ENCODE measurements around the gene ALPG.
"Not testable (repeated sequence)": the region's sequence is repeated elsewhere in the genome, so short reads cannot be mapped to it uniquely, and the experiment has no call there.

The ALPG gene

DNA sequence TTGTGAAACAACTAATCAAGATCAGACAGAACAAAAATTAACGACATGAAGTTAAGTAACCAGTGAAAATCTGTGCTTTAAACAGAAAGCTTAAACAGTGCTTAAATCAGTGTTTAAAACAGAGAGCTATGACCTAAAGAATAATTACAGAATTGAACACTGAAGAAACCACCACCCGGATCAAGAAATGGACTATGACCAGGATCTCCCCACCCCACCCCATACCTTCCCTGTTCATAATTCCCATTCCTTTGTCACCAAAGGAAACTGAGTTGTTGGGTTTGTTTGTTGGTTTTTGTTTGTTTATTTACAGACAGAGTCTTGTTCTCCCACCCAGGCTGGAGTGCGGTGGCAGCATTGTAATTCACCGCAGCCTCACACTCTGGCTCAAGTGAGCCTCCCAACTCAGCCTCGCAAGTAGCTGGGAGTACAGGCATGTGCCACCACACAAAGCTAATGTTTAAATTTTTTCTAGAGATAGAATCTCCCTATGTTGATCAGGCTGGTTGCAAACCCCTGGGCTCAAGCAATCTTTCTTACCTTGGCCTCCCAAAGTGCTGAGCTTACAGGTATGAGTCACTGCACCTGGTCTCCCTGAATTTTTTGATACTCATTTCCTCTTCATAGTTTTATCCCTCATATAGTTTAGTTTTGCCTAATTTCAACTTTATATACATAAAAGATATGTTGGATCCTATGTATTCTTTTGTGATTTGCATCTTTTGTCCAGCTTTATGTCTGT lies 8.2 kb upstream of the ALPG start:
- no peak for DNase-seq

- DNase-seq: no peak
These were observed 6.2 kb upstream of the ALPG start for GRCh38 chr2:232400256-232401015.

DNA sequence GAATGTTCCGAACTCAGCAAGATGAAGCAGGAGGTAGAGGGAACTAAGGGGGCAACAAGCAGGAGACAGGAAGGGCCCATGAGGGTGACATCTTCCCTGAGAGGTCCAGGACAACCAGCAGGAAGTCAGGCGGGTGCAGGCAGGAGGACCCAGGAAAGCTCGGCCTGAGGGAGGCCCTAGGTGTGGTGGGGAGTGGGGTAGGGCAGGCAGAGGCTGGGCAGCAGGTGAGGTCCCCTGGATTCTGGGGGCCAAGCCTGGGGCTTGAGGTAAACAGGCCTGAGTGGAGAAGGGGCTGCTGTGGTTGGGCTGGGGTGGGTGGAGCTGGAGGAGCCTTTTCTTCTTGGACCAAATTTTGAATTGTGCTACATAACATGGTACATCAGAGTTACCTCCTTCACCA lies 4.1 kb upstream of the ALPG start:
- no peak for DNase-seq

DNA sequence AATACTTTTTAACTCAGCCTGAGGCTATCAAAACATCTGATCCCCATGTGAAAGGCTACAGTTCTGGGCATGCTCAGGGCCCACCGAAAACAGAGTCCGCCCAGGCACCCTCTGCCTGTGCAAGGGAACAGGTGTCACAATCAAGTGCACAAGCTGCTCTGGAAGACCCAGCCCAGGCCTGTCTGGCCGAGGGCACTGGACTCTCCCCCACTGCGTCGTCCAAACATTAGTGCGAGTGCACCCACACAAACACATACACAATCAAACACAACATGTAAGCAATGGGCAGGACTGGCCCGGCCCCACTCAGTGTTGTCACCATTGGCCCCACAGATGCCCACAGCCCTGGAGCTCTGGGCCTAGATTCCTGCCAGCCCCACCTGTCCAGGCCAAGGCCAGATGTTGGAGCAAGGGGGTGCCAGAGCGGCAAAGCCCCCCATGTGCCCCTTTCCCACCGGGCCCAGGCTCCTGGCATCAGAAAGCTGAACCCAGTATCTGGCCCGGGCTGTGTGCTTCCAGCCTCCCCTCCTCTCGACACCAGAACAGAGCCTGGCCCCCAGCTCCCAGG lies 617 bp upstream of the ALPG start:
- DNase-seq: no peak

DNA sequence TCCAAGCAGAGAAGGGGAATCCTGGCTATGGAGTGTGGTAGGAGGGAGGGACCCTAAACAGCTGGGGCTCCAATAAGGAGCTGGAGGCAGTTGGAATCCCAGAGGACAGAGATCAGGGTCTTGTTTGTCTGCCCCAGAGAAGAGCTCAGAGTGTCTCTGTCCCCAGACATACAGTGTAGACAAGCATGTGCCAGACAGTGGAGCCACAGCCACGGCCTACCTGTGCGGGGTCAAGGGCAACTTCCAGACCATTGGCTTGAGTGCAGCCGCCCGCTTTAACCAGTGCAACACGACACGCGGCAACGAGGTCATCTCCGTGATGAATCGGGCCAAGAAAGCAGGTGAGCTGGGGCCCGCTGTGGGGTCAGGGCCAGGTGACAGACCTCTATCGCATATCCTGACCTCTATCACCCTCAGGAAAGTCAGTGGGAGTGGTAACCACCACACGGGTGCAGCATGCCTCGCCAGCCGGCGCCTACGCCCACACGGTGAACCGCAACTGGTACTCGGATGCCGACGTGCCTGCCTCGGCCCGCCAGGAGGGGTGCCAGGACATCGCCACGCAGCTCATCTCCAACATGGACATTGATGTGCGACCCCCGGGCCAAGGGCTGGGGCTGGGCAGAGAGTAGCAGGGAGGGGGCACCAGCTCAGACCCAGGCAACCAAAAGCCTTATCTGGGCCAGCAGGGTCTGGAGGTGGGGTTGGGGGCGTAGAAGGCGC lies 945 bp downstream of the ALPG start:
- DNase-seq: not testable (repeated sequence)

GRCh38 chr2:232408269-232408668 lies 1.6 kb downstream of the ALPG start:
- not testable (repeated sequence) for DNase-seq

GRCh38 chr2:232409617-232410016 lies 3.0 kb downstream of the ALPG start:
- not testable (repeated sequence) for DNase-seq

DNA sequence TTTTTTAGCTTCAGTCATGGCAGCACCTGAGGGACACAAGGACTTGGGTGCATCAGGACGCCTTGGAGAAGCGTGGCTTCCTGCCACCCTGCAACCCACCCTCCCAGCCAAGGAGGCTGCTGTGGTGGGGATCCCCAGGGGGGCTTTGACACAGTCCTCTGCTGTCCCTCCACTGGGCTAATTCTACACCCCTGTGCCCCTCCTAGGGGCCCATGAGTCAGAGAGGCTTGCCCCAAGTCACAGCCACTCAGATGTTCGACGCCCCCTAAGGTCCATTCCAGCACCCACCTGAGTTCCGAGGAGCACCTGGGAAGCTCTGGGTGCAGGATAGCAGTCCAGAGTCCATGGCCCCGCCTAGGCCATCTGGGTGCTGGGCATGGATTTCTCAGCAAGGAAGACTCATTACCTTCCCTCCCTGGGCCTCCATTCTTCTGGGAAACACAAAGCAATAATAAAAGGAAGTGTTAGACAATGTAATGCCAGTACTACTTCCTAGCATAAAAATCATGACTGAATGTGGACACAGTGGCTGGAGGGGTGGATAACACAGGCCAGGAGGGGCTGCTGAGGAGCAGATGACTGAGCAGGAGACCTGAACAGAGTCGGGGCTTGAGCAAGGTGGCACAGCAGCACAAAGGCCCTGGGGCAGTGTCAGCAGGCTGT lies 3.7 kb downstream of the ALPG start:
- no peak for DNase-seq

GRCh38 chr2:232411901-232412629 lies 5.4 kb downstream of the ALPG start:
- DNase-seq: no peak

GRCh38 chr2:232412986-232413385 lies 6.3 kb downstream of the ALPG start:
- no peak for DNase-seq

DNA sequence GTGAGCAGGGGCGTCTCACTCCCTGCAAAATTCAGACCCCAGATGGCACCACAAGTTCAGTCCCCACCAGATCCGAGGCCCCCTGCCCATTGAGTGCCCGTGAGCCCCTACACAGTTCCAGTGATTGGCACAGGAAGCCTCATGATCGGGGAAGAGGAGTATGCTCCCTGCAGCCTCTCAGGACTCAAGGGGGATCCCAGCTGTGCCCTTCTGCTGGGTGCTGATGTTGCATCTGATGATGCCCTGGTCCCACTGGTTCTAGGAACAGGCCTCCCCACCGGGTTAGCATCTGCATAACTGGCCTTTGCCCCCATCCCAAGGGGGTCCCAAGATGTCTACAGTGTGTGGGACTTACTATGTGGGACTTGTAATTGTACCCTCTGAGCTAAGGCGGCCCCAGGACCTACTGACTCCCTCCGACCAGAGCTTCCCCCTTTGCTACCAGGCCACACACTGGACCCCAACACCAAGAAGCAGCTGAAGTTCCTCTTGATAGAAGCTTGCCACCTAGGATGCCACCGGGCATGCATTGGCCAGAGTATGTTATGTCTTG lies 8.6 kb downstream of the ALPG start:
- DNase-seq: no peak

DNA sequence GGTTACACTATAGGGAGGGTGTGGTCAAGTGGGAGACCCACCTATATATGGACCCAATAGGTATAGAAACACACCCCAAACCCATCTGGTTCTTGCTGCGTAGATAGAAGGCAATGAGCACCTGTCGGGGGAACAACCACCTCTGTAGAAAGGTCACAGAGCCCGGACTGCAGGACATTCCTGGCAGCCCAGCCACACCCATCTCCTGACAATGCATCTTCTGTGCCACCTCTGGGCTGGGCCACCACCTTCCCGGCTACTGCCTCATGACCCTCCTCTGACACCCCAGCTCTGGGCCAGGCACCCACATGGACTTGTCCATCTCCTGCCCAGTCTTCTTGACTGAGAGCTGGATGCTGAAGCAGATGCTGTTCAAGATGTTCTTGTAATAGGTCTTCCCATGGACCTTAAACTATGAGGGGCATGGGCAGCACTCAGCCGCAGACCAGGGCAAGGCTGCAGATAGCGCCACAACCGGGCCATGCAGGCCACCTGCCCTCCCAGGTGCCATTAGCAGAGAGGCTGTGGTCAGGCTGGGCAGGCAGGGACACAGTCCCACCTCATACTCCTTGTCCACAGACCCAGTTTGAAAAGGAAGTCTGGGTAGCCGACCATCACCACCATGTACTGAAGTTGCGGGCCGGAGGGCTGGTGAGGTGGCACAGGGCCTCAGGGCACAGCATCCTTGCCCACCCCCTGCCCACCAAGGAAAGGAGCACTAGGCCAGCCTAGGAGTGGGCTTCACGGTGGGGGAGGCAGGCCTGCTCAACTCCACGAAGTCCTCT lies 9.3 kb downstream of the ALPG start:
- DNase-seq: no peak

- DNase-seq: no peak
These were observed 10.2 kb downstream of the ALPG start for GRCh38 chr2:232416521-232417470.

DNA sequence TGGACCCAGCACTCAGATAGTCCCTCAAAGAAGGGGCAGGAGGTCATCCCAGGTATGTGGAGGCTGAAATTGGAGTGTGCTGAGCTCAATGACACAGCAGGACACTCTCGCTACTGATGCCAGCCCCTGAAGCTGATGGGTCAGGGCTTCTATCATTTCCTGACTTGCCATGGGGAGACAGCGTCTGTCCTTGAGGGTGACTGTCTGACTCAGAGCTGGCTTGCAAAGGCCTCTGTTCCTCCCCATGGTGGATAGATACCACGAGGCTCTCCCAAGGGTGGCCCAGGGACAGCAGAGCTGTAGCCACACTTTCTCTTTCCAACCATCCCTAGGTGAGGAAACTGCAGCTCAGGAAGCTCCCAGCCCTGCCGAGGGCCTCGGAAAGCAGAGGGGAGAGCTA lies 10.8 kb downstream of the ALPG start:
- no peak for DNase-seq

DNA sequence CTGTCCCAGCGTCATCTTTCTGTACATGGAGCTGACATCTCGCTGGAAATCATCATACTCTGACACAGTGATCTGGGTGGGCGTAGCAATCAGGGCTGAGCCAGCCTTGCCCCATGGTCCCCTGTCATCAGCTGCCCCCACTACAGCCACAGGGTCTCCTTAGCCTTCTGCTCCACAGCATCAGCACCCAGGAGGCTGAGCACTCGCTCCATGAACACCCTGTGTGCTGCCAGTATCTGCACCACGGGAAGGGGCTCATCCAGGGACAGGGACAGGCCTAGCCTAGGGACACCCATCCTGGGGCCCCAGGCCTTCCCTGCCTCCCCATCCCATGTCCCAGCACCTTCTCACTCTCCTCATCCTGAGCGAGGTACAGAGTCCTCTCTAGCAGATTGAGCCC lies 11.4 kb downstream of the ALPG start:
- no peak for DNase-seq

DNA sequence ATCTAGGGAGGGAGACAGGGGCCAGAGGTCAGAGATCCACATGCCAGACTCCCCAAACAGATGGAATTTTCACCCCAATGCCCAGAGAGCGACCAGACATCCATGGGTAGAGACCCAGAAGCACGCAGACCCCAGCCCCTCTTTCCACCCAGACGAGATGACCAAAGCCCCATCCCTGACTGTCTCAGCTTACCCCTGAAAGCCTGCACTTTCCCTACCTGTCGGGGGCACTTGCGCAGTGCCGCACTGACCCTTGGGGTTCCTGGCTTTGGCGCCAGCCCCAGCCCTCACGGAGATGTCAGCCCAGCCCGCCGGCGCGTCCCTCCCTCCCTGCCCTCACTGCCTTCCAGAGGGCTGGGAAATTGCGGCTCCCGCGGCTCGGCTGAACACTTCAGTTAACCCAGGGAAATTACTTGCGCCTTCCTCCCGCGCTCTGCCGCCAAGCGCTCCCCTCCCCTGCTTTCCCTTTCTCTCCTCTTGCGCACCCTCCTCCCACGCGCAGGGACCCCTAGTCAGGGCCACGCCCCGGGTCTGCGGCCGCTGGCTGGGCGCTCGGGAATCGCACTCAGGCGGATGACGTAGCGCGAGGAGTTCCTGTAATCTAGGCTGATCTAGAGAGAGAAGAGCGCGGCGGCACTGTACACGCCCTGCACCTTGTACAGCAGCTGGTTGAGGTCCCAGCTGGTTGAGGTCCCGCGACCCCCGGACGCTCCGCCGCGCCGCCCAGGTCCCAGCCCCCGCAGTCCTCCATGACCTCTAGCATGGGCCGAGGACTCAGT lies 12.0 kb downstream of the ALPG start:
- DNase-seq: peak; percentile 64

DNA sequence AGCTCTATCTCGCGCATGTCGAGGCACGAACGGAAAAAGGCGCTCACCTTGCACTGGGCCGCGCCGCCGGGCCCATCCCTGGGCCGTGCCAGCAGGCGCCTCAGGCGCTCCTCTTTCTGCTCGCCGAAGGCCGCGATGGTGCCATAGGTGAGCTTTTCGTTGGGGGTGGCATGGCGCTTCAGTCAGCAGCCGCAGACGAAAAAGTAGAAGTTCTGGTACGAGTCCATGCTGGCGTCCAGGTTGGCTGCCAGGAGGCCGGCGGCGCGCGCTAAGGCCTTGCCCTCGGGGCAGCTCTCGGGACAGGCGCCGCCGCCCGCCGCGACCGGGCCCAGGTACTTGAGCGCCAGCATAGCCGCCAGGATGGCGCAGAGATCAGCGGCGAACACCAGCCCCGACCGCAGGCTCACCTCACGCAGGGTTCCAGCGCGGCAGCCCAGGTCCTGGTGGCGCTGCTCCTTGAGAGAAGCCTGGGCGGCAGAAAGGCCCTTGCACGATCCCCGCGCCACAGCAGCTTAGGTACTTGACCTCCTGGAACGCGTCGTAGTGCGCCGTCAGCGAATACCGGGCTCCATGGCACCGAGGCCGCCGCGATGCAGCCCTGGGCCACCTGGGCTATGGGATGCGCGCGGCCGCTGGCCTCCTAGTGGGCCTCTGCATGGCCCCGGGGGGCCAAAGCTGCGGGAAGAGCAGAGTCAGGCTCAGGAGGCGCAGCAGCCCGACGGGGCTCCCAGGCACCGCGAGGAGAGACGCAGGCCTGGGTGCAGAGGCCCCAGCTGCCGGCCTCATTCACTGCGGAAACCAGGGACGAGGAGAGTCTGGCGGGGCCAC lies 12.8 kb downstream of the ALPG start:
- no peak for DNase-seq

- no peak for DNase-seq
These were observed 13.4 kb downstream of the ALPG start for GRCh38 chr2:232420073-232420454.

Data from suppressor macrophage treated with lipopolysaccharide for 4 hours (primary cell).